Transverse colon (tissue), 4 donors: ENCODE results near the gene LRRC4. TPM values are rescaled to one million over a fixed set of nuclear protein-coding genes. Genes with fewer than 3 reads are reported as not detected.

ENCODE experiments used
- DNase-seq: peaks from one replicate; pipeline ENCODE4 v3.0.0-alpha.2; 2019
- H3K27ac ChIP-seq, 4 donors: fragments of 200-600 bp; sonication (generic); 2 replicates each; pipeline ENCODE4 v1.5.1; 2016 to 2018; ENCODE audit warnings: inconsistent platforms in 4 of 4
- H3K27me3 ChIP-seq: fragments of 200-600 bp; sonication (generic); 2 replicates; pipeline ENCODE4 v1.5.1; 2017; ENCODE audit warnings: inconsistent platforms
- H3K36me3 ChIP-seq, 4 donors: fragments of 200-600 bp; sonication (generic); 2 replicates each; pipeline ENCODE4 v1.5.1; 2017 to 2019; ENCODE audit warnings: inconsistent platforms in 4 of 4
- H3K4me1 ChIP-seq, 4 donors: fragments of 200-600 bp; sonication (generic); 2 replicates each; pipeline ENCODE4 v1.5.1; 2017 to 2020; ENCODE audit warnings: inconsistent platforms in 4 of 4
- H3K4me3 ChIP-seq, 4 donors: fragments of 200-600 bp; sonication (generic); 1 replicate in 1 of 4; 2 replicates in 3 of 4; pipeline versions ENCODE4 v1.5.1 to v1.6.1; 2017 to 2019; ENCODE audit warnings: inconsistent platforms in 4 of 4
- H3K9me3 ChIP-seq, 2 donors: fragments of 200-600 bp; sonication (generic); 2 replicates each; pipeline ENCODE4 v1.5.1; 2017 to 2019; ENCODE audit warnings: inconsistent platforms in 2 of 2
- CTCF ChIP-seq, 5 experiments: fragments of 200-600 bp in 3 of 5; fragments of 450-650 bp in 2 of 5; sonication (generic) in 3 of 5; IDR thresholded peaks; 1 replicate in 2 of 5; 2 replicates in 3 of 5; pipeline ENCODE4 v1.5.1; 2016 to 2017; ENCODE audit warnings: antibody characterized with exemption in 5 of 5, inconsistent platforms in 3 of 5, mild to moderate bottlenecking in 2 of 5, moderate library complexity in 1 of 5
- EP300 ChIP-seq: sonication (generic); formaldehyde crosslinking; IDR thresholded peaks from one replicate; pipeline ENCODE4 v1.6.1; 2017; ENCODE audit warnings: antibody characterized with exemption, low read depth
- POLR2A ChIP-seq: fragments of 450-650 bp; IDR thresholded peaks from one replicate; pipeline ENCODE4 v1.6.1; 2016; ENCODE audit warnings: antibody characterized with exemption, mild to moderate bottlenecking, moderate library complexity
- POLR2AphosphoS5 ChIP-seq, 3 donors: sonication (generic); formaldehyde crosslinking; IDR thresholded peaks; one replicate each; pipeline ENCODE4 v1.6.1; 2016; ENCODE audit warnings: antibody characterized with exemption in 3 of 3
- WGBS, 2 donors: methylation state at CpG; one replicate each; pipeline ENCODE4 v1.1.5; 2018; ENCODE audit warnings: low coverage in 1 of 2; 5-methylcytosine and 5-hydroxymethylcytosine counted together
- in situ Hi-C, 4 donors: fragments of 200-750 bp; cut with MboI; loops; one replicate each; pipeline versions ENCODE4 v1.15.0 to v1.15.1; 2017; ENCODE audit warnings: low sequenced_read_pairs in 3 of 4, low pct_ligation_motif_present in 1 of 4, low pct_unique_long_range_greater_than_20kb in 1 of 4
- intact Hi-C: fragments of 100-400 bp; cut with DNase I; formaldehyde crosslinking; loops from one replicate; pipeline ENCODE4 v1.15.1; 2023; ENCODE audit warnings: low total_unique reads
- total RNA-seq, 4 donors: library from RNA; depleted of rRNA; stranded (reverse); fragments of >200 nt; gene quantifications; one replicate each; pipeline ENCODE4 v1.1.0, GENCODE V29; 2016

LRRC4 gene
- total RNA-seq, 4 donors from 2014 or later = 0.20 to 1.2 (median 0.96) TPM

- H3K36me3 ChIP-seq = no peaks in the 10 kb centered on the region
- no peak for DNase-seq
- H3K27me3 ChIP-seq = no peaks in the 10 kb centered on the region
- no peak for TF ChIP-seq POLR2AphosphoS5 (IDR thresholded peaks at IDR 0.05)
- no peak for TF ChIP-seq CTCF (IDR thresholded peaks at IDR 0.05)
- TF ChIP-seq EP300 = no peak
- TF ChIP-seq POLR2A = no peak
- peaks cover 0 to 8% (median 3%) of the 10 kb centered on the region in 4 donors for H3K4me1 ChIP-seq
- no peaks in the 10 kb centered on the region for H3K9me3 ChIP-seq
- intact Hi-C loops = no loop called here
- 80 to 97% methylated on average over 1 to 6 of the region's 6 CpGs for WGBS, 2 donors
- in situ Hi-C loops = no loop called here
- no peak overlapping the region for H3K4me3 ChIP-seq
- H3K27ac ChIP-seq = no peak overlapping the region
Observed at GRCh38 chr7:127993317-127993716, 37.9 kb downstream of the LRRC4 start.

- H3K27ac ChIP-seq = no peak overlapping the region
- no peaks in the 10 kb centered on the region for H3K36me3 ChIP-seq
- WGBS, 2 donors = 47% methylated on average over 1 of the region's 1 CpG; no CpG with 5 or more reads in 1 of the 2 donors
- no peak for DNase-seq
- H3K4me1 ChIP-seq = no peaks in the 10 kb centered on the region
- H3K9me3 ChIP-seq = no peaks in the 10 kb centered on the region
- no peak overlapping the region for H3K4me3 ChIP-seq
- in situ Hi-C loops = no loop called here
- no peaks in the 10 kb centered on the region for H3K27me3 ChIP-seq
- intact Hi-C loops = no loop called here
- TF ChIP-seq POLR2A = no peak
- no peak for TF ChIP-seq POLR2AphosphoS5 (IDR thresholded peaks at IDR 0.05)
- no peak for TF ChIP-seq CTCF (IDR thresholded peaks at IDR 0.05)
Observed at GRCh38 chr7:127988751-127989150, 42.5 kb downstream of the LRRC4 start.

- no peak overlapping the region for H3K27ac ChIP-seq
- in situ Hi-C loops (no loop called here), intact Hi-C loops (no loop called here)
- H3K4me1 ChIP-seq = no peaks in the 10 kb centered on the region
- WGBS, 2 donors = 38 to 71% methylated on average over 2 to 4 of the region's 4 CpGs
- TF ChIP-seq POLR2A = no peak
- no peak for TF ChIP-seq EP300
- TF ChIP-seq CTCF (IDR thresholded peaks at IDR 0.05) = no peak
- TF ChIP-seq POLR2AphosphoS5 (IDR thresholded peaks at IDR 0.05) = no peak
- H3K4me3 ChIP-seq = no peak overlapping the region
- H3K36me3 ChIP-seq = no peaks in the 10 kb centered on the region
- no peak for DNase-seq
- H3K27me3 ChIP-seq = no peaks in the 10 kb centered on the region
- H3K9me3 ChIP-seq = no peaks in the 10 kb centered on the region
Observed at GRCh38 chr7:127986581-127987521, 44.4 kb downstream of the LRRC4 start.

- 66 to 71% methylated on average over 5 of the region's 5 CpGs for WGBS, 2 donors
- no peak for TF ChIP-seq POLR2AphosphoS5 (IDR thresholded peaks at IDR 0.05)
- no peak for TF ChIP-seq POLR2A
- no peak for TF ChIP-seq EP300
- no peak for TF ChIP-seq CTCF (IDR thresholded peaks at IDR 0.05)
- H3K27ac ChIP-seq = no peak overlapping the region
- intact Hi-C loops = no loop called here
- no peak overlapping the region for H3K4me3 ChIP-seq
- H3K36me3 ChIP-seq = no peaks in the 10 kb centered on the region
- H3K27me3 ChIP-seq = no peaks in the 10 kb centered on the region
- H3K9me3 ChIP-seq = peaks cover 0 to 5% of the 10 kb centered on the region in 2 donors
- H3K4me1 ChIP-seq = no peaks in the 10 kb centered on the region
- no peak for DNase-seq
- in situ Hi-C loops = no loop called here
Observed at GRCh38 chr7:127983804-127984332, 47.4 kb downstream of the LRRC4 start.
